WTC11 (cell line): ENCODE data around the gene AGBL4. TPM values are rescaled to one million over a fixed set of nuclear protein-coding genes. Genes with fewer than 3 reads are reported as not detected.
A peak's percentile ranks its signal among the peaks of the same experiment; 100 is the strongest.

Experiments used
- ATAC-seq: fragments of 200-7000 bp; cut with Tn5 transposase; 2 replicates; pipeline ENCODE4 v1.10.0; 2021; ENCODE audit warnings: mild to moderate bottlenecking, moderate library complexity
- CTCF ChIA-PET: fragments of 300-600 bp; sonication (Branson Sonifier 250); formaldehyde crosslinking; loops from one replicate; lab custom pipeline; 2021; ENCODE audit warnings: antibody characterized with exemption; lab: Charles Lee
- POLR2A ChIA-PET: fragments of 350-600 bp; sonication (Branson Sonifier 250); formaldehyde crosslinking; loops from one replicate; lab custom pipeline; 2021; ENCODE audit warnings: antibody characterized with exemption; lab: Charles Lee
- DNase-seq: peaks from one replicate; pipeline ENCODE4 v3.0.0; 2021; ENCODE audit warnings: low spot score
- H3K27ac Mint-ChIP-seq: 2 replicates; pipeline ENCODE4 v1.8.0; 2021; ENCODE audit warnings: mixed read lengths
- H3K27me3 Mint-ChIP-seq: 2 replicates; pipeline ENCODE4 v1.8.0; 2021; ENCODE audit warnings: low read depth, mild to moderate bottlenecking, moderate library complexity, mixed read lengths
- H3K36me3 Mint-ChIP-seq: 2 replicates; pipeline ENCODE4 v1.8.0; 2021; ENCODE audit warnings: mixed read lengths
- H3K4me1 Mint-ChIP-seq: 2 replicates; pipeline ENCODE4 v1.8.0; 2022; ENCODE audit warnings: mixed read lengths
- H3K4me3 Mint-ChIP-seq: 2 replicates; pipeline ENCODE4 v1.8.0; 2021; ENCODE audit warnings: mild to moderate bottlenecking, moderate library complexity, mixed read lengths
- H3K9me3 Mint-ChIP-seq: 2 replicates; pipeline ENCODE4 v1.8.0; 2021; ENCODE audit warnings: mixed read lengths
- CBFB ChIP-seq: sonication (generic); formaldehyde crosslinking; IDR thresholded peaks from 2 replicates; pipeline ENCODE4 v1.8.1; 2022; ENCODE audit warnings: mild to moderate bottlenecking, low read depth, missing genetic modification reagents
- CREB1 ChIP-seq: sonication (generic); formaldehyde crosslinking; IDR thresholded peaks from 2 replicates; pipeline ENCODE4 v1.8.0; 2023; ENCODE audit warnings: mild to moderate bottlenecking, missing genetic modification reagents
- CREM ChIP-seq: sonication (generic); formaldehyde crosslinking; IDR thresholded peaks from 2 replicates; pipeline ENCODE4 v1.8.1; 2022; ENCODE audit warnings: mild to moderate bottlenecking, missing genetic modification reagents, moderate library complexity
- ESRRA ChIP-seq: sonication (generic); formaldehyde crosslinking; IDR thresholded peaks from 2 replicates; pipeline ENCODE4 v1.8.1; 2022; ENCODE audit warnings: mild to moderate bottlenecking, missing genetic modification reagents, borderline replicate concordance
- FOXJ3 ChIP-seq: sonication (generic); formaldehyde crosslinking; IDR thresholded peaks from 2 replicates; pipeline ENCODE4 v1.9.0; 2021; ENCODE audit warnings: missing genetic modification reagents, mild to moderate bottlenecking, borderline replicate concordance
- FOXK1 ChIP-seq: sonication (generic); formaldehyde crosslinking; IDR thresholded peaks from 2 replicates; pipeline ENCODE4 v1.8.0; 2022; ENCODE audit warnings: mild to moderate bottlenecking, moderate library complexity, missing genetic modification reagents
- IRF1 ChIP-seq: sonication (generic); formaldehyde crosslinking; IDR thresholded peaks from 2 replicates; pipeline ENCODE4 v1.8.0; 2023; ENCODE audit warnings: missing genetic modification reagents
- IRF2 ChIP-seq: sonication (generic); formaldehyde crosslinking; IDR thresholded peaks from 2 replicates; pipeline ENCODE4 v1.8.0; 2022; ENCODE audit warnings: low read depth, missing genetic modification reagents, borderline replicate concordance
- JUN ChIP-seq: sonication (generic); formaldehyde crosslinking; IDR thresholded peaks from 2 replicates; pipeline ENCODE4 v1.8.0; 2023; ENCODE audit warnings: mild to moderate bottlenecking, missing genetic modification reagents
- KAT7 ChIP-seq: sonication (generic); formaldehyde crosslinking; IDR thresholded peaks from 2 replicates; pipeline ENCODE4 v1.8.1; 2023; ENCODE audit warnings: missing genetic modification reagents, mild to moderate bottlenecking, borderline replicate concordance
- MXD4 ChIP-seq: fragments of 250-450 bp; sonication (Bioruptor Pico); IDR thresholded peaks from 2 replicates; pipeline ENCODE4 v1.8.0; 2021; ENCODE audit warnings: mild to moderate bottlenecking, moderate library complexity, borderline replicate concordance
- MYBL2 ChIP-seq: sonication (generic); formaldehyde crosslinking; IDR thresholded peaks from 2 replicates; pipeline ENCODE4 v1.8.1; 2023; ENCODE audit warnings: mild to moderate bottlenecking, moderate library complexity, missing genetic modification reagents
- OVOL2 ChIP-seq: fragments of 250-450 bp; sonication (Bioruptor Pico); IDR thresholded peaks from 2 replicates; pipeline ENCODE4 v1.9.0; 2021; ENCODE audit warnings: mild to moderate bottlenecking, borderline replicate concordance
- SP1 ChIP-seq: sonication (generic); formaldehyde crosslinking; conservative IDR thresholded peaks from 2 replicates; pipeline ENCODE4 v1.8.1; 2022; ENCODE audit warnings: missing genetic modification reagents
- TP53 ChIP-seq: sonication (generic); formaldehyde crosslinking; IDR thresholded peaks from 2 replicates; pipeline ENCODE4 v1.8.1; 2023; ENCODE audit warnings: mild to moderate bottlenecking, missing genetic modification reagents
- ZNF121 ChIP-seq: sonication (generic); formaldehyde crosslinking; IDR thresholded peaks from 2 replicates; pipeline ENCODE4 v1.8.0; 2023; ENCODE audit warnings: missing genetic modification reagents
- ZNF138 ChIP-seq: sonication (generic); formaldehyde crosslinking; conservative IDR thresholded peaks from 2 replicates; pipeline ENCODE4 v1.8.1; 2022; ENCODE audit warnings: mild to moderate bottlenecking, moderate library complexity, missing genetic modification reagents
- ZNF219 ChIP-seq: sonication (generic); formaldehyde crosslinking; IDR thresholded peaks from 2 replicates; pipeline ENCODE4 v1.8.0; 2023; ENCODE audit warnings: missing genetic modification reagents, mild to moderate bottlenecking, borderline replicate concordance
- ZNF416 ChIP-seq: fragments of 250-450 bp; sonication (Bioruptor Pico); IDR thresholded peaks from 2 replicates; pipeline ENCODE4 v1.9.0; 2021; ENCODE audit warnings: mild to moderate bottlenecking, inconsistent platforms
- ZNF423 ChIP-seq: fragments of 250-450 bp; sonication (Bioruptor Pico); IDR thresholded peaks from 2 replicates; pipeline ENCODE4 v2.1.2; 2022; ENCODE audit warnings: mild to moderate bottlenecking, moderate library complexity
- ZNF532 ChIP-seq: fragments of 250-450 bp; sonication (Bioruptor Pico); IDR thresholded peaks from 2 replicates; pipeline ENCODE4 v1.9.0; 2021; ENCODE audit warnings: mild to moderate bottlenecking, borderline replicate concordance
- total RNA-seq: library from RNA; stranded (reverse); gene quantifications from 3 replicates; pipeline ENCODE4 v1.2.3, GENCODE V29; 2021
- TF ChIP-seq, protein P1 (sequence below): sonication (generic); formaldehyde crosslinking; IDR thresholded peaks from 2 replicates; pipeline ENCODE4 v1.8.1; 2022; ENCODE audit warnings: low read depth, mild to moderate bottlenecking, moderate library complexity, missing genetic modification reagents, borderline replicate concordance
- TF ChIP-seq, protein P2 (sequence below): fragments of 250-450 bp; sonication (Bioruptor Pico); IDR thresholded peaks from 2 replicates; pipeline ENCODE4 v1.8.0; 2021; ENCODE audit warnings: mild to moderate bottlenecking
- TF ChIP-seq, protein P3 (sequence below): sonication (generic); formaldehyde crosslinking; IDR thresholded peaks from 2 replicates; pipeline ENCODE4 v1.8.1; 2023; ENCODE audit warnings: mild to moderate bottlenecking, missing genetic modification reagents

AGBL4 gene
- total RNA-seq, 1 experiment from 2014 or later: 0.87 TPM

DNA sequence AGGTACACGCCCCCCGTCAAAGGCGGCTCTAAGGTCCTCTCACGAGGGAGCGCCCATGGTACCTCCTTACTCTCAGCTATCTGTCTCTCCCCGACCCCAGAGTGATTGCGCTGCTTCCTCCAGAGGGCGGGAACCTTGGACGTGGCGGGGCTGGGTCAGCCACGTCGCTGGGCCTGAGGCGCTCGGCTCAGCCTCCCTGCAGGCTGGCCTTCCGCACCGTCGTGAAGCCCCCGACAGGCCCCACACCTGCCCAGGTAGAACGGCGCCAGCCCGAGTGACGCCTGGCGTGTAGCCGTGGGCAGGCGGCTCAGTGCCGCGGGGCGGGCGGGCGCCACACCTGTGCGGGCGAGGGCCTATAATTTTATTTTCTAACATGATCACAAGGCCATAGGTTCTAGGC, 1124.9 kb downstream of the AGBL4 start:
- Mint-ChIP-seq H3K27ac (no peak overlapping the region), H3K9me3 (peaks cover 20% of the 10 kb centered on the region), H3K27me3 (peaks cover 5% of the 10 kb centered on the region), H3K4me3 (no peak overlapping the region), H3K36me3 (no peaks in the 10 kb centered on the region), H3K4me1 (peaks cover 3% of the 10 kb centered on the region; the same call in 1 of the 2 replicates)
- DNase-seq (peak; percentile 42), ATAC-seq (peak; percentile 95)
- ChIA-PET POLR2A (no interaction called here), CTCF (interaction anchor here (0.7 kb wide), 1 partner anchor 17 kb away, joined by 3 read pairs; no protein-coding TSS in a partner anchor)
- no peak for TF ChIP-seq CREB1 (CRISPR knock-in tag)
- TF ChIP-seq FOXK1 (CRISPR knock-in tag): no peak
- no peak for TF ChIP-seq IRF2 (CRISPR knock-in tag)
- no peak for TF ChIP-seq ESRRA (CRISPR knock-in tag)
- TF ChIP-seq ZNF416 (CRISPR knock-in tag): no peak
- TF ChIP-seq ZNF532 (CRISPR knock-in tag): no peak

- Mint-ChIP-seq H3K4me3 (no peak overlapping the region), H3K27me3 (no peaks in the 10 kb centered on the region; the same call in 1 of the 2 replicates), H3K27ac (no peak overlapping the region), H3K9me3 (no peaks in the 10 kb centered on the region), H3K4me1 (peaks cover 42% of the 10 kb centered on the region), H3K36me3 (no peaks in the 10 kb centered on the region)
- ATAC-seq (peak; percentile 65), DNase-seq (no peak)
- CTCF ChIA-PET: interaction anchor here (1.0 kb wide), 1 partner anchor 762 kb away, joined by 3 read pairs; no protein-coding TSS in a partner anchor
- POLR2A ChIA-PET: no interaction called here
- TF ChIP-seq MYBL2 (CRISPR knock-in tag) (no peak), IRF1 (CRISPR knock-in tag) (no peak), OVOL2 (CRISPR knock-in tag) (no peak), ZNF121 (CRISPR knock-in tag) (no peak), FOXJ3 (CRISPR knock-in tag) (no peak), CREM (CRISPR knock-in tag) (no peak), ZNF138 (CRISPR knock-in tag) (no peak), JUN (no peak), ZNF423 (CRISPR knock-in tag) (no peak), TP53 (CRISPR knock-in tag) (no peak), SP1 (CRISPR knock-in tag) (no peak), CBFB (CRISPR knock-in tag) (no peak), MXD4 (CRISPR knock-in tag) (no peak), KAT7 (CRISPR knock-in tag) (no peak), ZNF219 (CRISPR knock-in tag) (no peak)
- TF ChIP-seq, protein P1, sequence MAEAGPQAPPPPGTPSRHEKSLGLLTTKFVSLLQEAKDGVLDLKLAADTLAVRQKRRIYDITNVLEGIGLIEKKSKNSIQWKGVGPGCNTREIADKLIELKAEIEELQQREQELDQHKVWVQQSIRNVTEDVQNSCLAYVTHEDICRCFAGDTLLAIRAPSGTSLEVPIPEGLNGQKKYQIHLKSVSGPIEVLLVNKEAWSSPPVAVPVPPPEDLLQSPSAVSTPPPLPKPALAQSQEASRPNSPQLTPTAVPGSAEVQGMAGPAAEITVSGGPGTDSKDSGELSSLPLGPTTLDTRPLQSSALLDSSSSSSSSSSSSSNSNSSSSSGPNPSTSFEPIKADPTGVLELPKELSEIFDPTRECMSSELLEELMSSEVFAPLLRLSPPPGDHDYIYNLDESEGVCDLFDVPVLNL: no peak
- TF ChIP-seq, protein P2, sequence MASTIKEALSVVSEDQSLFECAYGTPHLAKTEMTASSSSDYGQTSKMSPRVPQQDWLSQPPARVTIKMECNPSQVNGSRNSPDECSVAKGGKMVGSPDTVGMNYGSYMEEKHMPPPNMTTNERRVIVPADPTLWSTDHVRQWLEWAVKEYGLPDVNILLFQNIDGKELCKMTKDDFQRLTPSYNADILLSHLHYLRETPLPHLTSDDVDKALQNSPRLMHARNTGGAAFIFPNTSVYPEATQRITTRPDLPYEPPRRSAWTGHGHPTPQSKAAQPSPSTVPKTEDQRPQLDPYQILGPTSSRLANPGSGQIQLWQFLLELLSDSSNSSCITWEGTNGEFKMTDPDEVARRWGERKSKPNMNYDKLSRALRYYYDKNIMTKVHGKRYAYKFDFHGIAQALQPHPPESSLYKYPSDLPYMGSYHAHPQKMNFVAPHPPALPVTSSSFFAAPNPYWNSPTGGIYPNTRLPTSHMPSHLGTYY (CRISPR knock-in tag): no peak
- TF ChIP-seq, protein P3, sequence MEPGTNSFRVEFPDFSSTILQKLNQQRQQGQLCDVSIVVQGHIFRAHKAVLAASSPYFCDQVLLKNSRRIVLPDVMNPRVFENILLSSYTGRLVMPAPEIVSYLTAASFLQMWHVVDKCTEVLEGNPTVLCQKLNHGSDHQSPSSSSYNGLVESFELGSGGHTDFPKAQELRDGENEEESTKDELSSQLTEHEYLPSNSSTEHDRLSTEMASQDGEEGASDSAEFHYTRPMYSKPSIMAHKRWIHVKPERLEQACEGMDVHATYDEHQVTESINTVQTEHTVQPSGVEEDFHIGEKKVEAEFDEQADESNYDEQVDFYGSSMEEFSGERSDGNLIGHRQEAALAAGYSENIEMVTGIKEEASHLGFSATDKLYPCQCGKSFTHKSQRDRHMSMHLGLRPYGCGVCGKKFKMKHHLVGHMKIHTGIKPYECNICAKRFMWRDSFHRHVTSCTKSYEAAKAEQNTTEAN: no peak
Observed at GRCh38 chr1:48889615-48890014, 1134.1 kb downstream of the AGBL4 start.
